ENCODE results near the gene PPM1L.

GRCh38 chr3:160950954-160951353, 194.9 kb downstream of the PPM1L start:
- TF ChIP-seq EZH2phosphoT487 (IDR thresholded peaks at IDR 0.05; ENCODE audit: low read depth) (no peak), CTCF (IDR thresholded peaks at IDR 0.05; ENCODE audit: low read depth, low read length) (no peak)
